Panc1 (cell line): ENCODE results near the gene AP2B1. TPM values are rescaled to one million over a fixed set of nuclear protein-coding genes. Genes with fewer than 3 reads are reported as not detected.

ENCODE experiments used
- ATAC-seq: fragments of 200-7000 bp; cut with Tn5 transposase; 2 replicates; pipeline ENCODE4 v1.9.1; 2020; ENCODE audit warnings: mild to moderate bottlenecking, moderate library complexity
- BruUV-seq: library from RNA; stranded (reverse); fragments of 400-500 nt; replicated peaks from 2 replicates; lab custom pipeline; 2021; lab: Mats Ljungman, UMichigan
- CTCF ChIA-PET: fragments of 300-600 bp; sonication (Branson Sonifier 250); formaldehyde crosslinking; loops from one replicate; lab custom pipeline; 2022; ENCODE audit warnings: antibody characterized with exemption; lab: Charles Lee
- POLR2A ChIA-PET: fragments of 300-600 bp; sonication (Branson Sonifier 250); formaldehyde crosslinking; loops from one replicate; lab custom pipeline; 2022; ENCODE audit warnings: antibody characterized with exemption; lab: Charles Lee
- DNase-seq: peaks from one replicate; pipeline ENCODE4 v3.0.0-alpha.2; 2010; ENCODE audit warnings: low read depth, low spot score
- H3K27ac ChIP-seq: 2 replicates; pipeline ENCODE4 v1.5.1; 2011; ENCODE audit warnings: mild to moderate bottlenecking, low read length, inconsistent platforms
- H3K27me3 ChIP-seq: fragments of 200-500 bp; sonication (Bioruptor generic); 2 replicates; pipeline ENCODE4 v1.6.0; 2014; ENCODE audit warnings: low read length, inconsistent platforms; ENCODE audit not compliant: control insufficient read depth, insufficient read depth
- H3K36me3 ChIP-seq: fragments of 200-500 bp; sonication (Bioruptor generic); 2 replicates; pipeline ENCODE4 v1.5.1; 2014; ENCODE audit warnings: inconsistent platforms, mild to moderate bottlenecking, low read length, moderate library complexity; ENCODE audit not compliant: control insufficient read depth, insufficient read depth
- H3K4me1 ChIP-seq: 2 replicates; pipeline ENCODE4 v1.5.1; 2011; ENCODE audit warnings: inconsistent platforms, mild to moderate bottlenecking, low read length, moderate library complexity; ENCODE audit not compliant: control insufficient read depth, insufficient read depth
- H3K4me3 ChIP-seq, 2 experiments: 2 replicates each; pipeline ENCODE4 v1.5.1; 2011 to 2012; ENCODE audit warnings: low read depth in 2 of 2, low read length in 2 of 2, mild to moderate bottlenecking in 2 of 2, inconsistent platforms in 1 of 2, moderate library complexity in 1 of 2
- H3K9me3 ChIP-seq: fragments of 200-500 bp; sonication (Bioruptor generic); 2 replicates; pipeline ENCODE4 v1.5.1; 2014; ENCODE audit warnings: low read depth, mild to moderate bottlenecking, inconsistent platforms, low read length, moderate library complexity; ENCODE audit not compliant: control insufficient read depth, insufficient read depth
- POLR2AphosphoS5 ChIP-seq: IDR thresholded peaks from 2 replicates; pipeline ENCODE4 v1.6.1; 2012; ENCODE audit warnings: mild to moderate bottlenecking, low read depth, low read length, moderate library complexity
- REST ChIP-seq, 2 experiments: IDR thresholded peaks; 2 replicates each; pipeline ENCODE4 v1.6.1; 2011 to 2012; ENCODE audit warnings: low read depth in 2 of 2, control low read depth in 1 of 2, low read length in 1 of 2, mild to moderate bottlenecking in 1 of 2, moderate library complexity in 1 of 2; ENCODE audit not compliant: insufficient read depth in 1 of 2
- SIN3A ChIP-seq: IDR thresholded peaks from 2 replicates; pipeline ENCODE4 v1.6.1; 2012; ENCODE audit warnings: low read depth, mild to moderate bottlenecking, low read length, moderate library complexity, borderline replicate concordance; ENCODE audit not compliant: insufficient read depth
- TCF7L2 ChIP-seq: IDR thresholded peaks from 2 replicates; pipeline ENCODE4 v1.6.1; 2011; ENCODE audit warnings: mild to moderate bottlenecking, low read depth, low read length, inconsistent platforms
- in situ Hi-C: cut with HindIII; loops from 2 replicates; pipeline ENCODE4 v1.10.0; 2016; ENCODE audit warnings: low sequenced_read_pairs, low pct_unique_long_range_greater_than_20kb
- intact Hi-C: fragments of 100-400 bp; cut with micrococcal nuclease; formaldehyde crosslinking; loops from one replicate; pipeline ENCODE4 v1.10.0; 2022; ENCODE audit not compliant: unreplicated experiment
- total RNA-seq: library from RNA; stranded (reverse); gene quantifications from one replicate; pipeline ENCODE4 v1.2.1, GENCODE V29; 2021; ENCODE audit not compliant: unreplicated experiment
- TF ChIP-seq, protein P1 (sequence below): fragments of 450-650 bp; IDR thresholded peaks from 2 replicates; pipeline ENCODE4 v1.5.1; 2017; ENCODE audit warnings: mild to moderate bottlenecking

Gene AP2B1
- total RNA-seq, 1 experiment from 2014 or later = 446 TPM

GRCh38 chr17:35616536-35616935 is 29.4 kb downstream of the AP2B1 start:
- no peaks in the 10 kb centered on the region for H3K27me3 ChIP-seq
- no peak overlapping the region for H3K4me3 ChIP-seq
- BruUV-seq = no TSS peak
- intact Hi-C loops = loop anchor here (10.0 kb wide), 1 partner anchor 48 kb away; no protein-coding TSS in a partner anchor
- POLR2A ChIA-PET = no interaction called here
- H3K36me3 ChIP-seq = peaks cover 41% of the 10 kb centered on the region
- H3K4me1 ChIP-seq = 0 out of 2 replicates have a peak, but pooled peaks cover 4% of the 10 kb centered on the region
- in situ Hi-C loops = no loop called here
- CTCF ChIA-PET = interaction anchor here (0.7 kb wide), 2 partner anchors 61 to 106 kb away, joined by 3 to 8 read pairs; no protein-coding TSS in a partner anchor
- TF ChIP-seq, protein P1, sequence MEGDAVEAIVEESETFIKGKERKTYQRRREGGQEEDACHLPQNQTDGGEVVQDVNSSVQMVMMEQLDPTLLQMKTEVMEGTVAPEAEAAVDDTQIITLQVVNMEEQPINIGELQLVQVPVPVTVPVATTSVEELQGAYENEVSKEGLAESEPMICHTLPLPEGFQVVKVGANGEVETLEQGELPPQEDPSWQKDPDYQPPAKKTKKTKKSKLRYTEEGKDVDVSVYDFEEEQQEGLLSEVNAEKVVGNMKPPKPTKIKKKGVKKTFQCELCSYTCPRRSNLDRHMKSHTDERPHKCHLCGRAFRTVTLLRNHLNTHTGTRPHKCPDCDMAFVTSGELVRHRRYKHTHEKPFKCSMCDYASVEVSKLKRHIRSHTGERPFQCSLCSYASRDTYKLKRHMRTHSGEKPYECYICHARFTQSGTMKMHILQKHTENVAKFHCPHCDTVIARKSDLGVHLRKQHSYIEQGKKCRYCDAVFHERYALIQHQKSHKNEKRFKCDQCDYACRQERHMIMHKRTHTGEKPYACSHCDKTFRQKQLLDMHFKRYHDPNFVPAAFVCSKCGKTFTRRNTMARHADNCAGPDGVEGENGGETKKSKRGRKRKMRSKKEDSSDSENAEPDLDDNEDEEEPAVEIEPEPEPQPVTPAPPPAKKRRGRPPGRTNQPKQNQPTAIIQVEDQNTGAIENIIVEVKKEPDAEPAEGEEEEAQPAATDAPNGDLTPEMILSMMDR = no peak
- TF ChIP-seq POLR2AphosphoS5 (no peak), SIN3A (no peak)
- ATAC-seq (no peak), DNase-seq (no peak)
- H3K27ac ChIP-seq = no peak overlapping the region
- H3K9me3 ChIP-seq = no peaks in the 10 kb centered on the region

DNA sequence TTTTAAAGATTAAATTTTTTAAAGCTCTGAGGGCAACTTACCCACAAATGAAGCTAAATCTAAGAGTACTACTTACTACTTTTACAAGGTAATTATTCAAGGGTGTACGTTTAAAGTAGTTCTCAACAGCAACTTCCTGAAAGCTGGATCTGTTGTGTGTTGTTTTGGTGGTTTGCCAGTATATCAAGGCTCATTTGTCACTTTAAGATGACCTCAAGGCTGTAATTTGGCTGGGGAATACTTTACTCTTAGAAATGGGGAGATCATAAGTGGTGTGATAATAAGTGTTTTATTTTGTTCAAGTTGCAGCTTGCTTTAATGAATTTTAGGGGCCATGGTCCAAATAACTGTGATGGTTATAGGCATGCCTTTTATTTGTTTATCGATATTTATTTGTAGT is 30.4 kb downstream of the AP2B1 start:
- in situ Hi-C loops (no loop called here), intact Hi-C loops (loop anchor here (10.0 kb wide), 1 partner anchor 47 kb away; no protein-coding TSS in a partner anchor)
- no peaks in the 10 kb centered on the region for H3K27me3 ChIP-seq
- peaks cover 44% of the 10 kb centered on the region for H3K36me3 ChIP-seq
- no peaks in the 10 kb centered on the region for H3K9me3 ChIP-seq
- no peak overlapping the region for H3K27ac ChIP-seq
- DNase-seq (no peak), ATAC-seq (no peak)
- H3K4me3 ChIP-seq = no peak overlapping the region
- 0 out of 2 replicates have a peak, but pooled peaks cover 4% of the 10 kb centered on the region for H3K4me1 ChIP-seq
- no TSS peak for BruUV-seq
- CTCF ChIA-PET = no interaction called here
- POLR2A ChIA-PET = interaction anchor here (0.5 kb wide), 1 partner anchor 147 kb away, joined by 3 read pairs; no protein-coding TSS in a partner anchor
- TF ChIP-seq POLR2AphosphoS5 (no peak), SIN3A (no peak), TCF7L2 (no peak), REST (IDR thresholded peaks at IDR 0.05; ENCODE audit: insufficient read depth in 1 of 2, low read depth in 2 of 2, low read length in 1 of 2) (no peak)
- TF ChIP-seq, protein P1 = no peak
